GM21717 (cell line): ENCODE measurements around the gene SLC9A9.
A peak's percentile ranks its signal among the peaks of the same experiment; 100 is the strongest.
"Not testable (repeated sequence)": the region's sequence is repeated elsewhere in the genome, so short reads cannot be mapped to it uniquely, and the experiment has no call there.

Source experiments
- ATAC-seq: cut with Tn5 transposase; IDR thresholded peaks from one replicate; pipeline ENCODE4 v1.9.1; 2021; ENCODE audit warnings: mild to moderate bottlenecking, moderate library complexity; ENCODE audit not compliant: unreplicated experiment

Gene SLC9A9

GRCh38 chr3:143699424-143699823, 148.8 kb downstream of the SLC9A9 start:
- no peak for ATAC-seq

DNA sequence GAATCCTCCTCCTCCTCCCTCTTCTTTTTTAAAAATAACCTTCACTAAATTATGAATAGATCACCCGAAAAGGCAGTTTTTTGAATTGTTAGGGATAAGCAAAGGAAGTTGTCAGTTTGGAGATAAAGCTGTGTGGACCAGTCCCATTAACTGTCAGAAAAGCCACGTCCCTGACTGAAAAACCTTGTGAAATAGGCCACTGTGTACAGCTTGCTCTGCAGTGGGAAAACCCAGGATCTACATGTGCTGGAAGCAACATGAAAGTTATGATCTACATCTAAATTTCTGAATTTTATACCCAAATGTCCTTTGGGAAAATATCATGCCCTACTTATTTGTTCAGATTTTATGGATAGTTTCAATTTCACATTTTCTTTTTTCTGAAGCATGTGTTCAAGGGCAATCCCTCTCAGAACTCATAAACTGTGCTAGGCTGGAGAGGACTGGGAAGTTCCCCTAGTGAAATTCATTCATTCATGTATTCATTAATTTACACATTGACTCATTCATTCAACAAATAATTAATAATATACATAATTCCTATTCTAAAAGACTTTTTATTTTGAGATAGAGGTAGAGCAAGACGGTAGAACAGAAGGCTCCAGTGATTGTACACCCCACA, 149.5 kb downstream of the SLC9A9 start:
- no peak for ATAC-seq

DNA sequence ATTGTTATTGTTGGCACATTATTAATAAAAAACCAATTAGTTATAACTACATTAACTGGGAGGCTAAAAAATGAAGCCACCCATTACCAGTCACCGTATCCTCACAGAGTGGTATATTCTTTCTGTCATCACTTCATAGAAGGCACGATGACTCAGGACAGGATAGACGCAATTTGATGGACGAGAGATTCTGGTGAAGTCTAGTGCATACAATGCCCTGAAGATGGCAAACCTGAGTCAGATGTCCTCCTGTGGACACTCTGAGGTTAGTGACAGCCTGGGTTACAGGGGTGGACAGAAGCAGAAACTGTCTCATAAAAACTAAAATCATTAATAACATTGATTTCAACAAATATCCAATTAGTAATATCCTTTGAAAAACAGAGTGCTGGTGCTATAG, 150.3 kb downstream of the SLC9A9 start:
- ATAC-seq = no peak

- ATAC-seq = not testable (repeated sequence)
These were observed 152.9 kb downstream of the SLC9A9 start for GRCh38 chr3:143695333-143695732.

DNA sequence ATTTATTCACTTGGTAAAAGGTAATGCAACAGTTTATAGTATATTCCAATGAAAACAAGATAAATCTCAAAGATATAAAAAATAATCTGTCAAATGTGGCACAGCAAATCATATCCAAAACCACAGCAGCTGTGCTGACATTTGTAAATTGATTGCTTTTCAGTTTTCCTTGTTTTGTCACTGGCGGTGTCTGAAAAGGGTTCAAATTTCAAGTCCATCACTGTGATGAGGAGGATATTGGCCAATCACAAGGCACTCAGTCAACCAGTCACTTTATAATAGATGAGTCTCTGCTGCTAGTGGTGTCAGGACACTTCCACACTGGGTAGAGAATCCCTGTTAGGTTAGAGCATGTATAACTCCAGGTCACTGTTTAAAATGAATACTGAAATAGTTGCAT, 154.8 kb downstream of the SLC9A9 start:
- ATAC-seq = no peak

DNA sequence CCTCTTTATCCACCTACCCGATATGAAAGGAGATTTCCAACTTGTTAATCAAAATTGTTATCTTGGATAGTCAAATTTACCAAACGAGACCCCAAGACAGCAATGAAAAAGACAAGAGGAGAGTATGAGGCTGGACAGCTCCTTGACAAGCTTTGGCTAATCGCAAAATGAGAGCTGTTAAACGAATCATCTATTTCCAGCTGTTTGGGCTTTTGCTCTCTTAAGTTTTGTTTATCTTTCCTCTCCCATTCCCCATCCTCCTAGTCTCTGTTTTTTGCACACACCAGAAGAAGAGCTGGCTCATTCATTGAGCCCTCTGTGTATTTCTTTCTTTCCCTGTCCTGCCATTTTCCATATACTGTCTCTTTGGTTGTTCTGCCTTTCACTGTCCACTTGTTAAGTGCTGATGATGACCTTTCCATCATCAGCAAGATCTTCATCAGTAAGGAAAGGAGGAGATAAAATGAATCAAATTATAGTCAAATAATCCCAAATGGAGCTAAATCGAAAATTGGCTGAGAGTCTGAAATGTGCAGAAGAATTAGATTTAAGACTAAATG, 161.6 kb downstream of the SLC9A9 start:
- ATAC-seq = no peak

- ATAC-seq = no peak
These were observed 162.8 kb downstream of the SLC9A9 start for GRCh38 chr3:143685491-143685890.

GRCh38 chr3:143677430-143677829, 170.8 kb downstream of the SLC9A9 start:
- no peak for ATAC-seq

DNA sequence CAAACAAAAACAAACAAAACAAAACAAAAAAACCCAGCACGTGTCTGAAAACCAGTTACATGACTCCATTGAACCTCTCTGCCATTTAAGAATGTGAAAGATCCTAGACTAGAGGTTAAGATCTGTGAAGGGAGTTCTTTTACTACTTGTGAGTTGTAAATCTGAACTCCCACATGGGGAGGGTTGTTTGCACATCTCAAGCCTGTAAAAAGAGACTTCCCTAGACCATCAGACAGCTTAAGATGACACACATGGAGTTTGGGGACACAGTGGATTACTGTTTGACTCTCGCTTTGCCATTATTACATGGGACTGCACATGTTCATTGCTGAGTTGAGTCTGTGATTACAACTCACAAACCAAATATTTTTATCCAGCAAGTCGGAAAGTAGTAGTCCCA, 171.5 kb downstream of the SLC9A9 start:
- ATAC-seq = no peak

DNA sequence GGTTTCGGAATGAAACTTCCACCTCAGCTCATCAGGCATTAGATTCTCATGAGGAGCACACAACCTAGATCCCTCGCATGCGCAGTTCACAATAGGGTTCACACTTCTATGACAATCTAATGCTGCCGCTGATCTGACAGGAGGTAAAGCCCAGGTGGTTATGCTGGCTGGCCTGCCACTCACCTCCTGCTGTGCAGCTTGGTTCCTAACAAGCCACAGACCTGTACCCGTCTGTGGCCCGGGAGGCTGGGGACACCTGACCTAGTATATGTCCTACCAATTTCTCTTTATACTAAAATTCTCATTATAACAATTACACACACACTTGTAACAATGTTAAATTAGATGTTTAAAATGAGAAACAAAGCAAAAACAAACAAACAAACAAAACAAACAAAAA, 172.2 kb downstream of the SLC9A9 start:
- ATAC-seq = no peak

DNA sequence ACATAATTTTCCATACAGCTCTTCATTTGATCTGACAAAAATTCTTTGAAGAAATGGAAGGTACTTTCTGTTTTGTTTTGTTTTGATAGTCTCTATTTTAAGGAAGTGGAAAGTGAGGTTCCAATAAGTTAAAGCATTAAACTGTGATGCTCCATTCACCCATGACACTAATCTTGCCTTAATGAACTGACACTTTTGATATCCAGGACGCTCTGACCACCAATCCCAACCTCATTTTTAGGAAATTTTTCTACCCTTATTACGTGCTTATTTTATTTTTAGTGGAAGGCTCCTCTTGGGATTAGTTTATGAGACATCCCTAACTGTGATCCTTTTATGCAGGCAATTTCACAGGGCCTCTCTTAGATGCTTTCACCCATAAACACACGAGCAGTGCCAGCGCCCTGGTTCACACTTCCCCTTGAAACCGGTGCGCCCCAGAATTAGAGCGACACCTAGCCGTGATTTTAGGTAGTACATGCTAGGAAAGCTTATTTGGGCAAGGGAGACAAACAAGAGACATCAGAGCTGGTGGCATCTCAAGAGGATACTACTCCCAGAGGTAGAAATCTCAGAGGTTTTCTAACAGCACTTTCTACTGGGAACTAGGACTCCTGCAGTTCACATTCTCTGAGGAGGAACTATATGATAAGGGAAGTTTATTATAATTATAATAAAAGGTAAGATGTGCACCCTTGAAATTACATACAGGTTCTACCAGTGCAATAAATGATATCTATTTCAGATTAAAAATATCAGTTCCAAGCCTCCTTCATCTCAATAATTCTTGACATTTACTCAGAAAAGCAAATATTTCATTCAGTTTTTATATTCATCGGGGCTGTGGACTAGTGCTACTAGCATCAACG, 173.9 kb downstream of the SLC9A9 start:
- ATAC-seq = peak; percentile 71

- no peak for ATAC-seq
These were observed 175.7 kb downstream of the SLC9A9 start for GRCh38 chr3:143672396-143673165.

- no peak for ATAC-seq
These were observed 176.6 kb downstream of the SLC9A9 start for GRCh38 chr3:143671626-143672025.

- peak; percentile 96 for ATAC-seq
These were observed 179.1 kb downstream of the SLC9A9 start for GRCh38 chr3:143668924-143669790.

DNA sequence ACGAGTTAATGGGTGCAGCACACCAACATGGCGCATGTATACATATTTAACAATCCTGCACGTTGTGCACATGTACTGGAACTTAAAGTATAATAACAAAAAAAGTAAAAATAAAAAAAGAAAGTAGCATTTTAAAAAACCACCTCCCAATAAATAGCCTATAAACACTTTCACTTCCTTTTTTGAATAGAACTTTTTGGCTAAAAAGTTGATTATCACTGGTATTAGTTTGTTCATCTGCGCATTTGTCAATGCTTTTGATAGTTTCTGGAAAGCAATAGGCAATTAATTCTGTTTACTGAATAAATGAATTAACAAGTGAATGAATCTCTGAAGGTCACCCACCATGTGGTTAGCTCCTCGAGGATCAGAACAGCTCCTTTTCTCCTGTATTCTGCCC, 179.9 kb downstream of the SLC9A9 start:
- no peak for ATAC-seq

GRCh38 chr3:143661677-143662076, 186.6 kb downstream of the SLC9A9 start:
- no peak for ATAC-seq

DNA sequence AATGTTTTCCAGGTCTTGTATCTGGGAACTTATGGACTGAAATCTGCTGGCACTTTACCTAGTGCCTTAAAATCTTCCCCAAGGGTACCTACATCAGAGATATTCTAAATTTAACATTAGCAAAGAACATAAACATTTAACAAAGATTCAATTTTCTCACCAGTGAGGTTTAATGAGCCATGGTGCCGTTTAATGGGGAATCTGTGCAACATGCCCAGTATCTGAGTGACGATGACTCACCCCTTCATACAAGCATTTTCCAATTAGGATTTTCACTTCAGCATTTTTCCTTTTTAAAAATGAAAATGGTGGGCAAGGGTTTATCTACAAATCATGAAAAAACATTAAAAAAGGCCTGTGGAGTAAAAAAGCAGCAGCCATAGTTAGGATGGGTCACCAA, 189.4 kb downstream of the SLC9A9 start:
- no peak for ATAC-seq

DNA sequence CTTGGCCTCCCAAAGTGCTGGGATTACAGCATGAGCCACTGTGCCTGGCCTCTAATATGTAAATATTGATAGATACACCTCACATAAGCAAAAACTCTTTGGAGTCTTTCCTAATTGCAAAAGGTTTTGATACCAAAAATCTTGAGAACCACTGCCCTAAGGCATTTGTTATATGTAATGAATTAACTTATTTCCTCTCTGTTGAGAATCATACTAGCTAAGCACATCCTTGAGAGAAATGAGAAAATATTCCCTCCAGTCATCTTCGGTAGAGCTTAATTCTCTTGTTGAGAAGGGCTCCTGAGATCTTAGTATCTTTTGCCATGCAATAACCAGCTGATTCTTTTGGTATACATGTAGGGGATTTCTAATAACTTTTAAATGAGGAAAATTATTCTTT, 190.2 kb downstream of the SLC9A9 start:
- no peak for ATAC-seq

- ATAC-seq = no peak
These were observed 190.9 kb downstream of the SLC9A9 start for GRCh38 chr3:143657391-143657790.

DNA sequence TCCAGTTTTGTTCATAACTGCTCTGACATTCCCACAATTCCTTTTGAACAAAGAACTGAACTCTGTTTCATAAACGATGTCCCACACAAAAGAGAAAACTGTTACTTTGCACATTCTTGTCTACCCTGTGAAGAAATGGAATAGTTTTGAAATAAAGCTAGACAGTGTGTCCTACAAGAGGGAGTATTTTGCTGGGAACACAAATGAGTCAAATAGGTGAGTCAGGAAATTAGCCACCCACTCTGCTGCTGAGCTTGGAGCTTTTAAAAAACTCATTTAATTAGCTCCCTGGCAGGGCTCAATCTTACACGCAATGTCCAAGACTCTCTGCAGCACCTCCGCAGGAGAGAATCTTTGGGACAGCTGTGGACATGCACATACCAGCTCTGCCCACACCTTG, 193.4 kb downstream of the SLC9A9 start:
- no peak for ATAC-seq
